ENCODE results near the gene ATR. TPM values are rescaled to one million over a fixed set of nuclear protein-coding genes. Genes with fewer than 3 reads are reported as not detected.
"Not testable (repeated sequence)": the region's sequence is repeated elsewhere in the genome, so short reads cannot be mapped to it uniquely, and the experiment has no call there.

The ATR gene
- total RNA-seq, 1 experiment from 2014 or later = 74.4 TPM

DNA sequence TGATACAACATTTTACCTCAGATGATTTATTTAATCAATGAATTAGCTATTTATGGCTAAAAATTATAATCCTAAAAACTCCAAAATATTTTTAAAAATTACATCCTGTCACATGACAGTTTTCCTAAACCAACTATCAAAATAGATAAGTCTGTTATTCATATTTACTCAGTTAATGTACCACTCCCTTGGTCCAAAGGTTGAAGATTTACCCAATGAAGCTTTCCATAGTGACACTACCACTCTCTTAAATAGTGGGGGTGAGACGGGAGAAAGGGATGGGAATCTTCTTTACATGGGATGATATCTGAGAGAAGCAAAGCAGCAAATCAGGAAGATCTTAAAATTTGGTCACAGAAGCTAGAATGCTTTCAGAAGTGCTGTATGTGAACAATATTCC, 161.2 kb downstream of the ATR start:
- no peak overlapping the region for H3K27ac ChIP-seq (ENCODE audit: low read length)
- H3K9ac ChIP-seq (ENCODE audit: low read length) = no peak overlapping the region
- no peaks in the 10 kb centered on the region for H3K27me3 ChIP-seq (ENCODE audit: low read length)
- DNase-seq = no peak
- H3K4me2 ChIP-seq (ENCODE audit: low read depth, low read length, poor library complexity, severe bottlenecking) = no peak overlapping the region
- no peak overlapping the region for H2AFZ ChIP-seq (ENCODE audit: low read length)
- H3K4me1 ChIP-seq (ENCODE audit: low read length) = no peaks in the 10 kb centered on the region
- no peaks in the 10 kb centered on the region for H3K9me2 ChIP-seq (replicated peaks; ENCODE audit: insufficient read depth, low read length)
- no peak overlapping the region for H3K4me3 ChIP-seq (ENCODE audit: low read length)
- H3K9me3 ChIP-seq (ENCODE audit: low read length) = no peaks in the 10 kb centered on the region
- no peaks in the 10 kb centered on the region for H4K20me1 ChIP-seq (ENCODE audit: insufficient read depth, low read depth, low read length)
- H3K79me2 ChIP-seq (ENCODE audit: low read length) = no peaks in the 10 kb centered on the region; the same call in 1 of the 2 replicates
- peaks cover 61% of the 10 kb centered on the region for H3K36me3 ChIP-seq (ENCODE audit: insufficient read depth, low read length)

DNA sequence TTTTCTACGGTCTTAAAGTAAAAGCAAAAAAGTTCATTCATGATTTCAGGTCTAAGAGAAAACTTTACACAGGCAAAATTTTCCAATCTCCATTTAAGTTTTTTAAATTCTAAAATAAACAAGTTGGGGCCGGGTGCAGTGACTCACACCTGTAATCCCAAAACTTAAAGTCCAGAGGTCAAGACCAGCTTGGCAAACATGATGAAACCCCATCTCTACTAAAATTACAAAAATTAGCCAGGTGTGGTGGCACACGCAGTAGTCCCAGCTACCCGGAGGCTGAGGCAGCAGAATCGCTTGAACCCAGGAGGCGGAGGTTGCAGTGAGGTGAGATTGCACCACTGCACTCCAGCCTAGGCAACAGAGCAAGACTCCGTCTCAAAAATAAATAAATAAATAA, 178.0 kb downstream of the ATR start:
- not testable (repeated sequence) for H3K9ac ChIP-seq (ENCODE audit: low read length); H3K4me1 ChIP-seq (ENCODE audit: low read length); H3K79me2 ChIP-seq (ENCODE audit: low read length); DNase-seq; H3K27me3 ChIP-seq (ENCODE audit: low read length); H3K4me3 ChIP-seq (ENCODE audit: low read length); H3K27ac ChIP-seq (ENCODE audit: low read length); H2AFZ ChIP-seq (ENCODE audit: low read length); H3K4me2 ChIP-seq (ENCODE audit: low read depth, low read length, poor library complexity, severe bottlenecking); H3K9me2 ChIP-seq (replicated peaks; ENCODE audit: insufficient read depth, low read length); H4K20me1 ChIP-seq (ENCODE audit: insufficient read depth, low read depth, low read length); H3K9me3 ChIP-seq (ENCODE audit: low read length)
- H3K36me3 ChIP-seq (ENCODE audit: insufficient read depth, low read length) = peaks cover 65% of the 10 kb centered on the region

Small RNAs within 50 kb of the gene (small RNA-seq; reads per million reads assigned to genes)
- gene RNA5SP143 (0.16 reads per million), gene RNU1-100P (not detected), gene RNU6-1294P (not detected)

Other genes with a start within 250 kb of the ATR start
- gene XRN1, start 130.7 kb downstream of the ATR start, total RNA-seq (2014; rRNA removed; shearing (Covaris generic); ENCODE audit: low replicate concordance) = 50.8 and 62.2 TPM in 2 replicates
- 1.4 and 3.4 TPM in 2 replicates for gene PLS1, start 17.7 kb upstream of the ATR start, total RNA-seq (2014; rRNA removed; shearing (Covaris generic); ENCODE audit: low replicate concordance)
- 0.14 and 0.75 TPM in 2 replicates for gene TRPC1, start 145.3 kb upstream of the ATR start, total RNA-seq (2014; rRNA removed; shearing (Covaris generic); ENCODE audit: low replicate concordance)